Glutamatergic neuron (in vitro differentiated cells): ENCODE measurements around the gene NHLRC4. TPM values are rescaled to one million over a fixed set of nuclear protein-coding genes. Genes with fewer than 3 reads are reported as not detected.

Experiments used
- DNase-seq: peaks from one replicate; pipeline ENCODE4 v3.0.0; 2022
- H3K27ac Mint-ChIP-seq: one replicate; pipeline ENCODE4 v1.8.0; 2020; ENCODE audit warnings: mild to moderate bottlenecking, mixed read lengths, inconsistent platforms; ENCODE audit not compliant: unreplicated experiment
- H3K27me3 Mint-ChIP-seq: one replicate; pipeline ENCODE4 v1.8.0; 2020; ENCODE audit warnings: mild to moderate bottlenecking, moderate library complexity, mixed read lengths, inconsistent platforms; ENCODE audit not compliant: unreplicated experiment
- H3K36me3 Mint-ChIP-seq: one replicate; pipeline ENCODE4 v1.8.0; 2020; ENCODE audit warnings: mild to moderate bottlenecking, mixed read lengths, inconsistent platforms; ENCODE audit not compliant: unreplicated experiment
- H3K4me1 Mint-ChIP-seq: one replicate; pipeline ENCODE4 v1.8.0; 2020; ENCODE audit warnings: mild to moderate bottlenecking, low read depth, mixed read lengths, inconsistent platforms; ENCODE audit not compliant: unreplicated experiment
- H3K4me3 Mint-ChIP-seq: one replicate; pipeline ENCODE4 v1.8.0; 2020; ENCODE audit warnings: mild to moderate bottlenecking, mixed read lengths, inconsistent platforms; ENCODE audit not compliant: unreplicated experiment
- H3K9me3 Mint-ChIP-seq: one replicate; pipeline ENCODE4 v1.8.0; 2020; ENCODE audit warnings: mild to moderate bottlenecking, moderate library complexity, mixed read lengths, inconsistent platforms; ENCODE audit not compliant: unreplicated experiment
- total RNA-seq: library from RNA; stranded (reverse); fragmentation: NEBNext Ultra II Directional; extraction: Animal tissue kit (Norgen Biotek cat#: 25700); gene quantifications from one replicate; pipeline ENCODE4 v1.2.1, GENCODE V29; 2021; ENCODE audit not compliant: unreplicated experiment
- TF ChIP-seq, protein P1 (sequence below): fragments of 200-600 bp; sonication (generic); IDR thresholded peaks from one replicate; pipeline ENCODE4 v1.5.0; 2021; ENCODE audit not compliant: partially characterized antibody, unreplicated experiment

The NHLRC4 gene
- total RNA-seq, 1 donor from 2014 or later, result 3.4 TPM

DNA sequence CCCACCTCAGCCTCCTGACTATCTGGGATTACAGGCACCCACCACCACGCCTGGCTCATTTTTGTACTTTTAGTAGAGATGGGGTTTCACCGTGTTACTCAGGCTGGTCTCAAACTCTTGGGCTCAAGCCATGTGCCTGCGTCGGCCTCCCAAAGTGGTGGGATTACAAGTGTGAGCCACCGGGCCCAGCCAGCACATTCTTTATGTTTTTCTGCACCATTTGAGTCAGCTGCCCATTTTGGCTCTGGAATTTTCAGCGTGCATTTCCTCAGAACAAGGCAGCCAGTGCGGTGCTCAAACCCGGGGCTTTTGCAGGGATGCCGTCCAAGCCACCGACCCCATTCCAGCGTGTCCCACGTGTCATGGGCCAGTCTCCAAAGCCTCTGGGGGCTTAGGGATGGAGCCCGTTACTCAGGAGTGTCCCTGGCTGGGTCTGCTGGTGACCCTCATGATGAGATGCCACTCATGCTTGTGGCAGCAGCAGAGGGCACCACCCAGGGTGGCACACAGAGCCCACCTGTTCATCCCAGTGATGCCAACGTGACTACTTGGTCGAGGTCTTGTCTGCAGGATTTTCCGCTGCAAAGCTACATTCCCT lies 19.3 kb downstream of the NHLRC4 start:
- H3K4me3 Mint-ChIP-seq, result peak overlapping the region; percentile 42
- no peak overlapping the region for H3K27ac Mint-ChIP-seq
- peaks cover 18% of the 10 kb centered on the region for H3K9me3 Mint-ChIP-seq
- DNase-seq, result no peak
- peaks cover 6% of the 10 kb centered on the region for H3K4me1 Mint-ChIP-seq
- TF ChIP-seq, protein P1, sequence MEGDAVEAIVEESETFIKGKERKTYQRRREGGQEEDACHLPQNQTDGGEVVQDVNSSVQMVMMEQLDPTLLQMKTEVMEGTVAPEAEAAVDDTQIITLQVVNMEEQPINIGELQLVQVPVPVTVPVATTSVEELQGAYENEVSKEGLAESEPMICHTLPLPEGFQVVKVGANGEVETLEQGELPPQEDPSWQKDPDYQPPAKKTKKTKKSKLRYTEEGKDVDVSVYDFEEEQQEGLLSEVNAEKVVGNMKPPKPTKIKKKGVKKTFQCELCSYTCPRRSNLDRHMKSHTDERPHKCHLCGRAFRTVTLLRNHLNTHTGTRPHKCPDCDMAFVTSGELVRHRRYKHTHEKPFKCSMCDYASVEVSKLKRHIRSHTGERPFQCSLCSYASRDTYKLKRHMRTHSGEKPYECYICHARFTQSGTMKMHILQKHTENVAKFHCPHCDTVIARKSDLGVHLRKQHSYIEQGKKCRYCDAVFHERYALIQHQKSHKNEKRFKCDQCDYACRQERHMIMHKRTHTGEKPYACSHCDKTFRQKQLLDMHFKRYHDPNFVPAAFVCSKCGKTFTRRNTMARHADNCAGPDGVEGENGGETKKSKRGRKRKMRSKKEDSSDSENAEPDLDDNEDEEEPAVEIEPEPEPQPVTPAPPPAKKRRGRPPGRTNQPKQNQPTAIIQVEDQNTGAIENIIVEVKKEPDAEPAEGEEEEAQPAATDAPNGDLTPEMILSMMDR, result no peak
- H3K27me3 Mint-ChIP-seq, result peaks cover 17% of the 10 kb centered on the region
- H3K36me3 Mint-ChIP-seq, result peaks cover 6% of the 10 kb centered on the region

DNA sequence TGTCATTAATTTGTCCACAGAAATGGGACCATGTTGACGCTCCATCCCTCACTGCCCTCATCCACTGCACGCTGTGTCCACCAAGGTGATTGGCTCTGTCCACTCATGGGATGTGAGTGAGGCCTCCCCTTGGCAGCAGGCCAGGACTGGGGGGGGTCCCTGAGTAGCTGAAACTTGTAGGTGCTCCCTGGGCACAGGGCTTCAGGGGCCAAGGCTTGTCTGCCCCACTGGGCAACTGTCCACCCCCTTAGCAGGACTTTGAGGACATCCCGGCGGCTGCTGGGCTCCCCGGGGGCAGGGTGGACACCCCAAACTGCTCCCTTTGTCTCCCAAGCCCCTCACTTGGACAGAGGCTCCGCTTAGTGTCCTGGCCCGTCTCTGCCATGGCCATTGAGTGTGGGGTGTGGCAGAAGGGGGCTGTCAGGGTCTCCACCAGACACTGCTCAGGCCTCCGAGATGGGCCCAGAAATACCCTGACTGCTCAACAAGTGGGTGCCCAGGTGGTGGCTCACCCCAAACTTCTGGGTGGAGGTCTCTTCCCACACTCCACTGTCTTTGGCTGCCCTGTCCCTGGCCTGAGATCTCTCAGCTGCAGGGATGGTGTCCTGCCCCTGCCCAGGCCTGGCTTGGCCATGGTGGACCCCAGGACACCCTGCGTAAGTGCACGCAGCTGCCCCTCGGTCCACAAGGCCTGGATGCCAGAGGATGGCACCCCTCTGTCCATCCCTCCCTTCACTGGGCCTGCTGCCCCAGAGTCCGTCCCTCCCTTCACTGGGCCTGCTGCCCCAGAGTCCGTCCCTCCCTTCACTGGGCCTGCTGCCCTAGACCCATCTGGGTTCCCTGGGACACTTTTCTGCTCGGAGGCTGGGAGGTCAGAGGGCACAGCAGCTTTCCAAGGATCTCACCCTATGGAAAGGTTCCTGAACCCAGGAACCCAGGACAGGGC lies 20.1 kb downstream of the NHLRC4 start:
- Mint-ChIP-seq H3K27me3 (peaks cover 20% of the 10 kb centered on the region), H3K27ac (peak overlapping the region; percentile 76), H3K9me3 (peaks cover 20% of the 10 kb centered on the region), H3K4me3 (peak overlapping the region; percentile 93), H3K4me1 (peaks cover 12% of the 10 kb centered on the region), H3K36me3 (peaks cover 7% of the 10 kb centered on the region)
- TF ChIP-seq, protein P1, result no peak
- DNase-seq, result no peak

DNA sequence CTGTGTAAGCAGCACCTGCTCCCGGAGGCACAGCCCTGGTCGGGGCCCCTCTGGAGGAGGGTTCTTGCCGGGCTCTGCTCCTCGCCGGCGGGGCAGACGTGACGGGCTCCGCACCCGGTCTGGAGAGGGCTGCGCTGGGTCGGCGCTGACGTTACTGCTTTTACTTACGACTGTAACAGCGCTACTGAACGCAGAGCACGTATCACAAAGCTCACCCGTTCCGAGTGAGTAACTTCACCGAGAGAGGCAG lies 21.8 kb downstream of the NHLRC4 start:
- peak overlapping the region; percentile 93 for H3K4me3 Mint-ChIP-seq
- H3K27ac Mint-ChIP-seq, result peak overlapping the region; percentile 83
- peaks cover 20% of the 10 kb centered on the region for H3K9me3 Mint-ChIP-seq
- peaks cover 27% of the 10 kb centered on the region for H3K4me1 Mint-ChIP-seq
- peaks cover 7% of the 10 kb centered on the region for H3K36me3 Mint-ChIP-seq
- TF ChIP-seq, protein P1, result no peak
- DNase-seq, result peak; percentile 65
- H3K27me3 Mint-ChIP-seq, result peaks cover 24% of the 10 kb centered on the region

DNA sequence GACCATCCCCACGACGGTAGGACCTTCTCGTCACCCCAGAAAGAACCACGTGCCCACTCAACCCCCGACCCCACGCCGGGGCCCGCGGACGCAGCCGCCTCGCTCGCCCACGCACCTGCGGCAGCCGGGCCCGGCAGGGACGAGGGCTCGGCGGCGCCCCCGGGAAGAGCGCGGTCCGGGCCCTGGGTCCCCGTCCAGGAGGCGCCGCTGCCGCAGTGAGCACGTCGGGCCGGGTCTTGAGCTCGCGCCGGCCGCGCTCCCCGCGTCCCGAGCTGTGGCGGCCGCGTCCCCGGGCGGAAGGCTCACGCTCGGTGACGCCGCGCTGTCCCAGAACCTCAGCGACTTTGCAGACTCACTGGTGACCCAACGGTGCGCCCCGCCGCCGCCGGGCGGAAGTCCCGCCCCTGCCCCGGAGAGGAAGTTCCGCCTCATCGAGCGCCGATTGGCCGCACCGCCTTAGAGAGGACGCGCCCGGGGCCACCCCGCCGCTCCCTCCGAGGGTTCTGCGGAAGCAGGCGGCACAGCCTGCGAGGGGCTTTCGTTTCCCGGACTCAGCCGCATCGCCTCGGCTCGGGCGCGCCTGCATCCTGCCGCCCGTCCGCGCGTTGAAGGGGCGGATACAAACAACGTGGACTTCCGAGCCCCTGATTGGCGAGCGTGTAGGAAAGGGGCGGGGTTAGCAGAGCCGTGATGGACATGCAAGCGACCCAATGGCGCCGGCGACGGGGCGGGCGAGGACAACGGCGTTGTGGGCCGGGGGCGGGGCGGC lies 22.3 kb downstream of the NHLRC4 start:
- Mint-ChIP-seq H3K27me3 (peaks cover 24% of the 10 kb centered on the region), H3K4me1 (peaks cover 29% of the 10 kb centered on the region), H3K36me3 (peaks cover 7% of the 10 kb centered on the region), H3K27ac (peak overlapping the region; percentile 100), H3K4me3 (peak overlapping the region; percentile 98), H3K9me3 (peaks cover 20% of the 10 kb centered on the region)
- TF ChIP-seq, protein P1, result no peak
- peak; percentile 97 for DNase-seq
